H1 (cell line): ENCODE results near the gene MIDN. TPM values are rescaled to one million over a fixed set of nuclear protein-coding genes. Genes with fewer than 3 reads are reported as not detected.

ENCODE experiments used
- ATF3 ChIP-seq: IDR thresholded peaks from 2 replicates; pipeline ENCODE4 v1.6.1; 2011; ENCODE audit warnings: low read depth, mild to moderate bottlenecking, low read length; ENCODE audit not compliant: insufficient read depth
- CBX8 ChIP-seq: fragments of 300-800, 300-1000 bp; sonication (generic); IDR thresholded peaks from 2 replicates; pipeline ENCODE4 v1.7.1; 2016; ENCODE audit warnings: low read depth, low read length, borderline replicate concordance
- CREB1 ChIP-seq: IDR thresholded peaks from 2 replicates; pipeline ENCODE4 v1.6.1; 2012; ENCODE audit warnings: inconsistent platforms
- EGR1 ChIP-seq: IDR thresholded peaks from 2 replicates; pipeline ENCODE4 v1.6.1; 2011; ENCODE audit warnings: low read depth, low read length, borderline replicate concordance
- EP300 ChIP-seq, 2 experiments: IDR thresholded peaks; 1 replicate in 1 of 2; 2 replicates in 1 of 2; pipeline ENCODE4 v1.6.1; 2011 to 2012; ENCODE audit warnings: low read depth in 2 of 2, low read length in 2 of 2, mild to moderate bottlenecking in 2 of 2, borderline replicate concordance in 1 of 2, inconsistent platforms in 1 of 2, moderate library complexity in 1 of 2
- GABPA ChIP-seq: IDR thresholded peaks from 2 replicates; pipeline ENCODE4 v1.6.1; 2011; ENCODE audit warnings: mild to moderate bottlenecking, low read length, moderate library complexity, borderline replicate concordance; ENCODE audit not compliant: insufficient read depth
- POLR2A ChIP-seq, 2 experiments: IDR thresholded peaks; 1 replicate in 1 of 2; 2 replicates in 1 of 2; pipeline ENCODE4 v1.6.1; 2011; ENCODE audit warnings: low read depth in 2 of 2, low read length in 2 of 2, mild to moderate bottlenecking in 2 of 2; ENCODE audit errors: control extremely low read depth in 1 of 2
- POLR2AphosphoS5 ChIP-seq: IDR thresholded peaks from 2 replicates; pipeline ENCODE4 v1.6.1; 2011; ENCODE audit warnings: low read depth, low read length
- RFX5 ChIP-seq: IDR thresholded peaks from 2 replicates; pipeline ENCODE4 v1.6.1; 2011; ENCODE audit warnings: low read depth, low read length, improper control_type of control experiment, borderline replicate concordance
- RNF2 ChIP-seq: fragments of 200-900, 300-1000 bp; sonication (generic); IDR thresholded peaks from 2 replicates; pipeline ENCODE4 v1.7.1; 2016; ENCODE audit warnings: borderline replicate concordance, low read depth, mild to moderate bottlenecking, antibody characterized with exemption, low read length; ENCODE audit not compliant: poor library complexity, severe bottlenecking; ENCODE audit errors: missing control alignments
- SAP30 ChIP-seq: fragments of 300-600 bp; sonication (generic); IDR thresholded peaks from 2 replicates; pipeline ENCODE4 v1.7.1; 2012; ENCODE audit warnings: low read length, moderate library complexity, mild to moderate bottlenecking, inconsistent platforms; ENCODE audit not compliant: insufficient read depth, insufficient replicate concordance
- TBP ChIP-seq: IDR thresholded peaks from 2 replicates; pipeline ENCODE4 v1.6.1; 2011; ENCODE audit warnings: low read depth, low read length, improper control_type of control experiment
- TCF12 ChIP-seq: IDR thresholded peaks from 2 replicates; pipeline ENCODE4 v1.6.1; 2011; ENCODE audit warnings: low read depth, mild to moderate bottlenecking, low read length
- polyA plus RNA-seq, 7 experiments: library from polyadenylated mRNA; depleted of rRNA in 3 of 7; stranded (reverse) in 5 of 7; unstranded in 2 of 7; fragments of >200 nt in 5 of 7; fragments of 200-250 nt in 2 of 7; gene quantifications; 1 replicate in 5 of 7; 2 replicates in 1 of 7; 4 replicates in 1 of 7; pipeline versions ENCODE4 v1.2.1 to v1.2.3, GENCODE V29; 2011 to 2013; ENCODE audit warnings: missing spikeins in 2 of 7, mixed read lengths in 2 of 7
- total RNA-seq: library from RNA; stranded (reverse); fragmentation: NEBNext Ultra II Directional; extraction: Animal tissue kit (Norgen Biotek cat#: 25700); gene quantifications from 2 replicates; pipeline ENCODE4 v1.2.1, GENCODE V29; 2021
- TF ChIP-seq, protein P1 (sequence below), 3 experiments: IDR thresholded peaks; 1 replicate in 2 of 3; 2 replicates in 1 of 3; pipeline versions ENCODE4 v1.5.1 to v1.6.1; 2011; ENCODE audit warnings: low read length in 3 of 3, mild to moderate bottlenecking in 3 of 3, inconsistent platforms in 2 of 3, low read depth in 1 of 3, moderate library complexity in 1 of 3; ENCODE audit not compliant: insufficient read depth in 1 of 3; ENCODE audit errors: control extremely low read depth in 1 of 3

The MIDN gene
- total and polyA plus RNA-seq, 2 of the 8 experiments (the other 6 are each of a cell fraction or from before 2014, with no cell fraction given), result 39.8 to 159 TPM

- no peak for TF ChIP-seq CBX8
- TF ChIP-seq ATF3, result no peak
- no peak for TF ChIP-seq TCF12
- no peak for TF ChIP-seq EP300 (IDR thresholded peaks at IDR 0.05; ENCODE audit: borderline replicate concordance in 1 of 2, low read depth in 2 of 2, low read length in 2 of 2)
- no peak for TF ChIP-seq GABPA
- no peak for TF ChIP-seq RNF2
- TF ChIP-seq RFX5, result no peak
- peak; percentile 46 to 55 for TF ChIP-seq POLR2A (IDR thresholded peaks at IDR 0.05; ENCODE audit: control extremely low read depth in 1 of 2, low read depth in 2 of 2, low read length in 2 of 2)
- TF ChIP-seq, protein P1, sequence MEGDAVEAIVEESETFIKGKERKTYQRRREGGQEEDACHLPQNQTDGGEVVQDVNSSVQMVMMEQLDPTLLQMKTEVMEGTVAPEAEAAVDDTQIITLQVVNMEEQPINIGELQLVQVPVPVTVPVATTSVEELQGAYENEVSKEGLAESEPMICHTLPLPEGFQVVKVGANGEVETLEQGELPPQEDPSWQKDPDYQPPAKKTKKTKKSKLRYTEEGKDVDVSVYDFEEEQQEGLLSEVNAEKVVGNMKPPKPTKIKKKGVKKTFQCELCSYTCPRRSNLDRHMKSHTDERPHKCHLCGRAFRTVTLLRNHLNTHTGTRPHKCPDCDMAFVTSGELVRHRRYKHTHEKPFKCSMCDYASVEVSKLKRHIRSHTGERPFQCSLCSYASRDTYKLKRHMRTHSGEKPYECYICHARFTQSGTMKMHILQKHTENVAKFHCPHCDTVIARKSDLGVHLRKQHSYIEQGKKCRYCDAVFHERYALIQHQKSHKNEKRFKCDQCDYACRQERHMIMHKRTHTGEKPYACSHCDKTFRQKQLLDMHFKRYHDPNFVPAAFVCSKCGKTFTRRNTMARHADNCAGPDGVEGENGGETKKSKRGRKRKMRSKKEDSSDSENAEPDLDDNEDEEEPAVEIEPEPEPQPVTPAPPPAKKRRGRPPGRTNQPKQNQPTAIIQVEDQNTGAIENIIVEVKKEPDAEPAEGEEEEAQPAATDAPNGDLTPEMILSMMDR (IDR thresholded peaks at IDR 0.05; ENCODE audit: control extremely low read depth in 1 of 3, insufficient read depth in 1 of 3, low read depth in 1 of 3, low read length in 3 of 3), result no peak
- no peak for TF ChIP-seq CREB1
- no peak for TF ChIP-seq SAP30
- TF ChIP-seq TBP, result no peak
- TF ChIP-seq POLR2AphosphoS5, result peak; percentile 33; the same call in 1 of the 2 replicates
- no peak for TF ChIP-seq EGR1
Measured at GRCh38 chr19:1251330-1252220, 3.2 kb downstream of the MIDN start (continued).
